Epithelial cell of umbilical artery (primary cell): Measurements from ENCODE around the gene RIPPLY3. TPM values are rescaled to one million over a fixed set of nuclear protein-coding genes. Genes with fewer than 3 reads are reported as not detected.

Experiments used
- total RNA-seq: library from RNA; depleted of rRNA; stranded (reverse); fragments of >200 nt; gene quantifications from 2 replicates; pipeline ENCODE4 v1.2.3, GENCODE V29; 2014

The RIPPLY3 gene
- under 0.01 TPM in 1 of 2 replicates, not detected in the other for total RNA-seq

GRCh38 chr21:37006486-37007291 is at the start of gene RIPPLY3:
TSS of gene RIPPLY3 (plus strand) at chr21:37006702. CDS start at chr21:37006773, 71 bp downstream.

GRCh38 chr21:36966066-36966820 is 40.3 kb upstream of the RIPPLY3 start, which contains the start of gene HLCS:
TSS of gene HLCS (minus strand) at chr21:36966669. CDS start at chr21:36966638, 31 bp downstream.

Other genes with a start within 250 kb of the RIPPLY3 start
- 11.4 and 13.8 TPM in 2 replicates for gene HLCS, start 40.0 kb upstream of the RIPPLY3 start, total RNA-seq
- 2.9 and 4.7 TPM in 2 replicates for gene PIGP, start 66.4 kb downstream of the RIPPLY3 start, total RNA-seq
- gene TTC3, start 66.6 kb downstream of the RIPPLY3 start, total RNA-seq = 129 and 171 TPM in 2 replicates